GM12878 (cell line): ENCODE measurements around the gene GPR26. TPM values are rescaled to one million over a fixed set of nuclear protein-coding genes. Genes with fewer than 3 reads are reported as not detected.

Experiments
- ASH2L ChIP-seq: fragments of 300-600, 200-600 bp; sonication (generic); IDR thresholded peaks from 2 replicates; pipeline ENCODE4 v1.6.1; 2017; ENCODE audit warnings: low read depth, mild to moderate bottlenecking, borderline replicate concordance
- CREB1 ChIP-seq: IDR thresholded peaks from 2 replicates; pipeline ENCODE4 v1.6.1; 2012; ENCODE audit warnings: low read depth, mild to moderate bottlenecking, inconsistent platforms
- FOXM1 ChIP-seq: IDR thresholded peaks from 2 replicates; pipeline ENCODE4 v1.6.1; 2012; ENCODE audit warnings: low read depth, mild to moderate bottlenecking, inconsistent platforms, low read length, moderate library complexity
- HCFC1 ChIP-seq: fragments of 150-350 bp; IDR thresholded peaks from 2 replicates; pipeline ENCODE4 v1.6.1; 2014; ENCODE audit warnings: low read length
- HDGF ChIP-seq: fragments of 450-650 bp; IDR thresholded peaks from 2 replicates; pipeline ENCODE4 v1.6.1; 2016; ENCODE audit warnings: antibody characterized with exemption
- NFXL1 ChIP-seq: fragments of 450-650 bp; IDR thresholded peaks from 2 replicates; pipeline ENCODE4 v1.6.1; 2017; ENCODE audit warnings: antibody characterized with exemption, mild to moderate bottlenecking, borderline replicate concordance
- SIN3A ChIP-seq: IDR thresholded peaks from 2 replicates; pipeline ENCODE4 v1.6.1; 2012; ENCODE audit warnings: low read depth, low read length, improper control_type of control experiment
- YBX1 ChIP-seq: fragments of 450-650 bp; IDR thresholded peaks from 2 replicates; pipeline ENCODE4 v1.6.1; 2016; ENCODE audit warnings: antibody characterized with exemption
- YY1 ChIP-seq: IDR thresholded peaks from 2 replicates; pipeline ENCODE4 v1.6.1; 2011; ENCODE audit warnings: low read depth, mild to moderate bottlenecking, low read length
- polyA plus RNA-seq, 11 experiments: library from polyadenylated mRNA; depleted of rRNA in 4 of 11; unstranded in 6 of 11; stranded (reverse) in 5 of 11; fragments of >200 nt; fragmentation: Nextera tagmentation in 4 of 11; fragmentation: Illumina TruSeq in 1 of 11; extraction: Ambion mirVana in 4 of 11; extraction: Trizol in 1 of 11; gene quantifications; 1 replicate in 1 of 11; 2 replicates in 10 of 11; pipeline versions ENCODE4 v1.2.1 to v1.2.3, GENCODE V29; 2011 to 2016; ENCODE audit warnings: inconsistent platforms in 2 of 11, missing spikeins in 2 of 11, low read depth in 1 of 11
- total RNA-seq, 4 experiments: library from RNA; depleted of rRNA in 3 of 4; stranded (reverse); fragments of >200 nt in 3 of 4; fragmentation: Illumina TruSeq in 1 of 4; extraction: Trizol in 1 of 4; gene quantifications; 2 replicates each; pipeline versions ENCODE4 v1.2.1 to v1.2.3, GENCODE V29; 2013 to 2021
- TF ChIP-seq, protein P1 (sequence below): fragments of 450-650 bp; formaldehyde crosslinking; IDR thresholded peaks from 2 replicates; pipeline ENCODE4 v1.4.0; 2022; ENCODE audit warnings: mild to moderate bottlenecking, moderate library complexity
- TF ChIP-seq, protein P2 (sequence below): IDR thresholded peaks from 2 replicates; pipeline ENCODE4 v1.6.1; 2012; ENCODE audit warnings: low read depth, low read length, improper control_type of control experiment
- TF ChIP-seq, protein P3 (sequence below): fragments of 450-650 bp; IDR thresholded peaks from 2 replicates; pipeline ENCODE4 v1.6.1; 2017; ENCODE audit warnings: mild to moderate bottlenecking, moderate library complexity
- TF ChIP-seq, protein P4 (sequence below): fragments of 450-650 bp; IDR thresholded peaks from 2 replicates; pipeline ENCODE4 v1.6.1; 2018; ENCODE audit warnings: borderline replicate concordance, mild to moderate bottlenecking; ENCODE audit not compliant: partially characterized antibody

GPR26 gene
- total and polyA plus RNA-seq, 10 of the 15 experiments (the other 5 are each of a cell fraction or from before 2014, with no cell fraction given), result 0.01 to 0.03 TPM; not detected in 8

DNA sequence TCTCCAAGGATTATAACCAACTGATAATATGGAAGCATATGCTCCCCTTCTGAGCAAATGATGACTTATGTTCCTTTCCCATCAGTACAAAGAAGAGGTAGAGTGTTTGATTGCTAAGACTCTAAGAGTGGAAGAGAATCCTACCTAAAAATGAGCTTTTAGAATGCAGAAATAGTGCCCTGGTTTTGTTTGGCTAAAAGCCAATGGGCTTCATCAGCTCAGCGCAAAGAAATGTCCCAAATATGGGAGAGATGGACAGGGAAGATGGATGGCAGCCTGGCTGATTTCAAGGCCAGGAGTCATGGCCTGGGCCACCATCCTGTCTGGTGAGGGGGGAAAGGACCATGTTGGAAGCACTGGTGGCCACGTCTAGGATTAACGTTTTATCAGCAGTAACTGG, 60.2 kb downstream of the GPR26 start (continued):
- TF ChIP-seq, protein P1, sequence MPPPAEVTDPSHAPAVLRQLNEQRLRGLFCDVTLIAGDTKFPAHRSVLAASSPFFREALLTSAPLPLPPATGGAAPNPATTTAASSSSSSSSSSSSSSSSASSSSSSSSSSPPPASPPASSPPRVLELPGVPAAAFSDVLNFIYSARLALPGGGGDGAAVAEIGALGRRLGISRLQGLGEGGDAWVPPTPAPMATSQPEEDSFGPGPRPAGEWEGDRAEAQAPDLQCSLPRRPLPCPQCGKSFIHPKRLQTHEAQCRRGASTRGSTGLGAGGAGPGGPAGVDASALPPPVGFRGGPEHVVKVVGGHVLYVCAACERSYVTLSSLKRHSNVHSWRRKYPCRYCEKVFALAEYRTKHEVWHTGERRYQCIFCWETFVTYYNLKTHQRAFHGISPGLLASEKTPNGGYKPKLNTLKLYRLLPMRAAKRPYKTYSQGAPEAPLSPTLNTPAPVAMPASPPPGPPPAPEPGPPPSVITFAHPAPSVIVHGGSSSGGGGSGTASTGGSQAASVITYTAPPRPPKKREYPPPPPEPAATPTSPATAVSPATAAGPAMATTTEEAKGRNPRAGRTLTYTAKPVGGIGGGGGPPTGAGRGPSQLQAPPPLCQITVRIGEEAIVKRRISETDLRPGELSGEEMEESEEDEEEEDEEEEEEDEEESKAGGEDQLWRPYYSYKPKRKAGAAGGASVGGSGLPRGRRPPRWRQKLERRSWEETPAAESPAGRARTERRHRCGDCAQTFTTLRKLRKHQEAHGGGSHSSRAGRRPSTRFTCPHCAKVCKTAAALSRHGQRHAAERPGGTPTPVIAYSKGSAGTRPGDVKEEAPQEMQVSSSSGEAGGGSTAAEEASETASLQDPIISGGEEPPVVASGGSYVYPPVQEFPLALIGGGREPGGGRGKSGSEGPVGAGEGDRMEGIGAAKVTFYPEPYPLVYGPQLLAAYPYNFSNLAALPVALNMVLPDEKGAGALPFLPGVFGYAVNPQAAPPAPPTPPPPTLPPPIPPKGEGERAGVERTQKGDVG, result no peak
- TF ChIP-seq CREB1, result no peak
- TF ChIP-seq, protein P2, sequence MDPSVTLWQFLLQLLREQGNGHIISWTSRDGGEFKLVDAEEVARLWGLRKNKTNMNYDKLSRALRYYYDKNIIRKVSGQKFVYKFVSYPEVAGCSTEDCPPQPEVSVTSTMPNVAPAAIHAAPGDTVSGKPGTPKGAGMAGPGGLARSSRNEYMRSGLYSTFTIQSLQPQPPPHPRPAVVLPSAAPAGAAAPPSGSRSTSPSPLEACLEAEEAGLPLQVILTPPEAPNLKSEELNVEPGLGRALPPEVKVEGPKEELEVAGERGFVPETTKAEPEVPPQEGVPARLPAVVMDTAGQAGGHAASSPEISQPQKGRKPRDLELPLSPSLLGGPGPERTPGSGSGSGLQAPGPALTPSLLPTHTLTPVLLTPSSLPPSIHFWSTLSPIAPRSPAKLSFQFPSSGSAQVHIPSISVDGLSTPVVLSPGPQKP, result no peak
- TF ChIP-seq HCFC1, result no peak
- no peak for TF ChIP-seq ASH2L
- TF ChIP-seq HDGF, result no peak
- no peak for TF ChIP-seq YY1
- no peak for TF ChIP-seq FOXM1
- TF ChIP-seq, protein P3, sequence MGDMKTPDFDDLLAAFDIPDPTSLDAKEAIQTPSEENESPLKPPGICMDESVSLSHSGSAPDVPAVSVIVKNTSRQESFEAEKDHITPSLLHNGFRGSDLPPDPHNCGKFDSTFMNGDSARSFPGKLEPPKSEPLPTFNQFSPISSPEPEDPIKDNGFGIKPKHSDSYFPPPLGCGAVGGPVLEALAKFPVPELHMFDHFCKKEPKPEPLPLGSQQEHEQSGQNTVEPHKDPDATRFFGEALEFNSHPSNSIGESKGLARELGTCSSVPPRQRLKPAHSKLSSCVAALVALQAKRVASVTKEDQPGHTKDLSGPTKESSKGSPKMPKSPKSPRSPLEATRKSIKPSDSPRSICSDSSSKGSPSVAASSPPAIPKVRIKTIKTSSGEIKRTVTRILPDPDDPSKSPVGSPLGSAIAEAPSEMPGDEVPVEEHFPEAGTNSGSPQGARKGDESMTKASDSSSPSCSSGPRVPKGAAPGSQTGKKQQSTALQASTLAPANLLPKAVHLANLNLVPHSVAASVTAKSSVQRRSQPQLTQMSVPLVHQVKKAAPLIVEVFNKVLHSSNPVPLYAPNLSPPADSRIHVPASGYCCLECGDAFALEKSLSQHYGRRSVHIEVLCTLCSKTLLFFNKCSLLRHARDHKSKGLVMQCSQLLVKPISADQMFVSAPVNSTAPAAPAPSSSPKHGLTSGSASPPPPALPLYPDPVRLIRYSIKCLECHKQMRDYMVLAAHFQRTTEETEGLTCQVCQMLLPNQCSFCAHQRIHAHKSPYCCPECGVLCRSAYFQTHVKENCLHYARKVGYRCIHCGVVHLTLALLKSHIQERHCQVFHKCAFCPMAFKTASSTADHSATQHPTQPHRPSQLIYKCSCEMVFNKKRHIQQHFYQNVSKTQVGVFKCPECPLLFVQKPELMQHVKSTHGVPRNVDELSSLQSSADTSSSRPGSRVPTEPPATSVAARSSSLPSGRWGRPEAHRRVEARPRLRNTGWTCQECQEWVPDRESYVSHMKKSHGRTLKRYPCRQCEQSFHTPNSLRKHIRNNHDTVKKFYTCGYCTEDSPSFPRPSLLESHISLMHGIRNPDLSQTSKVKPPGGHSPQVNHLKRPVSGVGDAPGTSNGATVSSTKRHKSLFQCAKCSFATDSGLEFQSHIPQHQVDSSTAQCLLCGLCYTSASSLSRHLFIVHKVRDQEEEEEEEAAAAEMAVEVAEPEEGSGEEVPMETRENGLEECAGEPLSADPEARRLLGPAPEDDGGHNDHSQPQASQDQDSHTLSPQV, result no peak
- no peak for TF ChIP-seq SIN3A
- no peak for TF ChIP-seq YBX1
- no peak for TF ChIP-seq NFXL1
- TF ChIP-seq, protein P4, sequence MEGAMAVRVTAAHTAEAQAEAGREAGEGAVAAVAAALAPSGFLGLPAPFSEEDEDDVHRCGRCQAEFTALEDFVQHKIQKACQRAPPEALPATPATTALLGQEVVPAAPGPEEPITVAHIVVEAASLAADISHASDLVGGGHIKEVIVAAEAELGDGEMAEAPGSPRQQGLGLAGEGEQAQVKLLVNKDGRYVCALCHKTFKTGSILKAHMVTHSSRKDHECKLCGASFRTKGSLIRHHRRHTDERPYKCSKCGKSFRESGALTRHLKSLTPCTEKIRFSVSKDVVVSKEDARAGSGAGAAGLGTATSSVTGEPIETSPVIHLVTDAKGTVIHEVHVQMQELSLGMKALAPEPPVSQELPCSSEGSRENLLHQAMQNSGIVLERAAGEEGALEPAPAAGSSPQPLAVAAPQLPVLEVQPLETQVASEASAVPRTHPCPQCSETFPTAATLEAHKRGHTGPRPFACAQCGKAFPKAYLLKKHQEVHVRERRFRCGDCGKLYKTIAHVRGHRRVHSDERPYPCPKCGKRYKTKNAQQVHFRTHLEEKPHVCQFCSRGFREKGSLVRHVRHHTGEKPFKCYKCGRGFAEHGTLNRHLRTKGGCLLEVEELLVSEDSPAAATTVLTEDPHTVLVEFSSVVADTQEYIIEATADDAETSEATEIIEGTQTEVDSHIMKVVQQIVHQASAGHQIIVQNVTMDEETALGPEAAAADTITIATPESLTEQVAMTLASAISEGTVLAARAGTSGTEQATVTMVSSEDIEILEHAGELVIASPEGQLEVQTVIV, result no peak
